GM12878 (cell line): ENCODE measurements around the gene TUBA1A. TPM values are rescaled to one million over a fixed set of nuclear protein-coding genes. Genes with fewer than 3 reads are reported as not detected.

Experiments used
- ATAC-seq: fragments of 200-7000 bp; cut with Tn5 transposase; 3 replicates; pipeline ENCODE4 v1.9.1; 2020; ENCODE audit warnings: mild to moderate bottlenecking, moderate library complexity
- BruUV-seq: library from RNA; stranded (reverse); fragments of 400-500 nt; replicated peaks from 2 replicates; lab custom pipeline; 2021; lab: Mats Ljungman, UMichigan
- CTCF ChIA-PET: fragments of 300-600 bp; sonication (Branson Sonifier 250); formaldehyde crosslinking; extraction: SDS; loops from one replicate; lab custom pipeline; 2021; ENCODE audit warnings: inconsistent platforms; lab: Yijun Ruan, JAX
- POLR2A ChIA-PET: fragments of 350-600 bp; formaldehyde crosslinking; extraction: SDS; loops from one replicate; lab custom pipeline; 2021; ENCODE audit warnings: inconsistent platforms; lab: Charles Lee
- RAD21 ChIA-PET: fragments of 300-600 bp; sonication (Branson Sonifier 250); formaldehyde crosslinking; loops from one replicate; lab custom pipeline; 2023; ENCODE audit warnings: antibody characterized with exemption; ENCODE audit not compliant: unreplicated experiment; lab: Charles Lee
- SMC1A ChIA-PET: fragments of 300-600 bp; sonication (Branson Sonifier 250); formaldehyde crosslinking; loops from one replicate; lab custom pipeline; 2023; ENCODE audit not compliant: unreplicated experiment, uncharacterized antibody; lab: Charles Lee
- DNase-seq: peaks from one replicate; pipeline ENCODE4 v3.0.0-alpha.2; 2011; ENCODE audit warnings: low read depth, low spot score
- FAIRE-seq: peaks from 3 replicates; lab custom pipeline; 2011; peaks lifted over from hg19 to GRCh38; lab: Jason Lieb, UNC
- H2AFZ ChIP-seq: 2 replicates; pipeline ENCODE4 v1.6.0; 2011; ENCODE audit warnings: low read depth, low read length, control low read depth; ENCODE audit not compliant: control insufficient read depth
- H3K27ac ChIP-seq: 2 replicates; pipeline ENCODE4 v1.5.1; 2011; ENCODE audit warnings: control low read depth; ENCODE audit not compliant: control insufficient read depth, insufficient read depth
- H3K27me3 ChIP-seq, 2 experiments: replicated peaks in 1 of 2; 2 replicates each; pipeline versions ENCODE4 v1.6.0 to v1.6.1; 2011; ENCODE audit warnings: low read length in 1 of 2; ENCODE audit not compliant: control insufficient read depth in 2 of 2, insufficient read depth in 2 of 2
- H3K36me3 ChIP-seq, 2 experiments: 2 replicates each; pipeline ENCODE4 v1.5.1; 2011; ENCODE audit warnings: low read length in 1 of 2; ENCODE audit not compliant: control insufficient read depth in 2 of 2, insufficient read depth in 2 of 2
- H3K4me1 ChIP-seq: 2 replicates; pipeline ENCODE4 v1.6.1; 2011; ENCODE audit warnings: mild to moderate bottlenecking, low read length, moderate library complexity, mixed read lengths; ENCODE audit not compliant: control insufficient read depth, insufficient read depth
- H3K4me2 ChIP-seq: 2 replicates; pipeline ENCODE4 v1.6.0; 2011; ENCODE audit warnings: control low read depth; ENCODE audit not compliant: control insufficient read depth, insufficient read depth
- H3K4me3 ChIP-seq: fragments of 200-600 bp; sonication (generic); 2 replicates; pipeline ENCODE4 v1.5.1; 2016
- H3K79me2 ChIP-seq: 2 replicates; pipeline ENCODE4 v1.6.0; 2011; ENCODE audit warnings: low read length; ENCODE audit not compliant: control insufficient read depth, insufficient read depth
- H3K9ac ChIP-seq: 2 replicates; pipeline ENCODE4 v1.8.0; 2011; ENCODE audit warnings: low read length, control low read depth, mixed read lengths; ENCODE audit not compliant: control insufficient read depth, insufficient read depth
- H3K9me3 ChIP-seq: replicated peaks from 3 replicates; pipeline ENCODE4 v1.5.1; 2011; ENCODE audit warnings: mild to moderate bottlenecking, low read length; ENCODE audit not compliant: control insufficient read depth, insufficient read depth
- H4K20me1 ChIP-seq: 2 replicates; pipeline ENCODE4 v1.6.0; 2011; ENCODE audit not compliant: control insufficient read depth, insufficient read depth
- ATF7 ChIP-seq: fragments of 450-650 bp; IDR thresholded peaks from 2 replicates; pipeline ENCODE4 v1.6.1; 2016; ENCODE audit warnings: low read depth, mild to moderate bottlenecking
- BCLAF1 ChIP-seq: fragments of 450-650 bp; IDR thresholded peaks from 2 replicates; pipeline ENCODE4 v1.6.1; 2017; ENCODE audit warnings: antibody characterized with exemption, mild to moderate bottlenecking, moderate library complexity
- BMI1 ChIP-seq: fragments of 450-650 bp; IDR thresholded peaks from 2 replicates; pipeline ENCODE4 v1.6.1; 2016; ENCODE audit warnings: mild to moderate bottlenecking, moderate library complexity, borderline replicate concordance
- BRCA1 ChIP-seq: IDR thresholded peaks from 2 replicates; pipeline ENCODE4 v1.6.1; 2011; ENCODE audit warnings: low read depth, low read length, improper control_type of control experiment
- CREB1 ChIP-seq: IDR thresholded peaks from 2 replicates; pipeline ENCODE4 v1.6.1; 2012; ENCODE audit warnings: low read depth, mild to moderate bottlenecking, inconsistent platforms
- EED ChIP-seq: sonication (generic); IDR thresholded peaks from 2 replicates; pipeline ENCODE4 v1.6.1; 2016; ENCODE audit warnings: antibody characterized with exemption, low read depth
- HCFC1 ChIP-seq: fragments of 150-350 bp; IDR thresholded peaks from 2 replicates; pipeline ENCODE4 v1.6.1; 2014; ENCODE audit warnings: low read length
- KLF5 ChIP-seq: fragments of 450-650 bp; IDR thresholded peaks from 2 replicates; pipeline ENCODE4 v1.6.1; 2014; ENCODE audit warnings: mild to moderate bottlenecking; ENCODE audit not compliant: partially characterized antibody
- RUNX3 ChIP-seq: IDR thresholded peaks from 2 replicates; pipeline ENCODE4 v1.6.1; 2012; ENCODE audit warnings: low read length, inconsistent platforms
- SIN3A ChIP-seq: IDR thresholded peaks from 2 replicates; pipeline ENCODE4 v1.6.1; 2012; ENCODE audit warnings: low read depth, low read length, improper control_type of control experiment
- STAT1 ChIP-seq: fragments of 450-650 bp; conservative IDR thresholded peaks from 2 replicates; pipeline ENCODE4 v1.6.1; 2014; ENCODE audit warnings: antibody characterized with exemption, mild to moderate bottlenecking
- SUPT20H ChIP-seq: IDR thresholded peaks from 2 replicates; pipeline ENCODE4 v1.6.1; 2011; ENCODE audit warnings: low read depth, mild to moderate bottlenecking, low read length, moderate library complexity, borderline replicate concordance; ENCODE audit not compliant: control insufficient read depth
- USF1 ChIP-seq: IDR thresholded peaks from 2 replicates; pipeline ENCODE4 v1.6.1; 2011; ENCODE audit warnings: borderline replicate concordance, low read depth, mild to moderate bottlenecking, moderate library complexity, mixed read lengths, low read length; ENCODE audit not compliant: insufficient read depth; ENCODE audit errors: extremely low read length
- YY1 ChIP-seq: IDR thresholded peaks from 2 replicates; pipeline ENCODE4 v1.6.1; 2011; ENCODE audit warnings: low read depth, mild to moderate bottlenecking, low read length
- ZBTB40 ChIP-seq: fragments of 450-650 bp; IDR thresholded peaks from 2 replicates; pipeline ENCODE4 v1.6.1; 2016; ENCODE audit warnings: mild to moderate bottlenecking, moderate library complexity, borderline replicate concordance
- WGBS: methylation state at CpG from one replicate; pipeline ENCODE4 v1.1.6; 2016; ENCODE audit warnings: low lambda C conversion rate; ENCODE audit not compliant: insufficient replicate concordance, insufficient coverage; ENCODE audit errors: missing lambda C conversion rate; 5-methylcytosine and 5-hydroxymethylcytosine counted together
- in situ Hi-C: fragments of 300-500 bp; cut with MboI; formaldehyde crosslinking; loops from 9 replicates; pipeline ENCODE4 v1.14.3; 2018; ENCODE audit warnings: mixed read lengths
- intact Hi-C: fragments of 100-400 bp; cut with micrococcal nuclease; formaldehyde crosslinking; loops from one replicate; pipeline ENCODE4 v1.14.2; 2022; ENCODE audit not compliant: unreplicated experiment
- polyA plus RNA-seq, 11 experiments: library from polyadenylated mRNA; depleted of rRNA in 4 of 11; unstranded in 6 of 11; stranded (reverse) in 5 of 11; fragments of >200 nt; fragmentation: Nextera tagmentation in 4 of 11; fragmentation: Illumina TruSeq in 1 of 11; extraction: Ambion mirVana in 4 of 11; extraction: Trizol in 1 of 11; gene quantifications; 1 replicate in 1 of 11; 2 replicates in 10 of 11; pipeline versions ENCODE4 v1.2.1 to v1.2.3, GENCODE V29; 2011 to 2016; ENCODE audit warnings: inconsistent platforms in 2 of 11, missing spikeins in 2 of 11, low read depth in 1 of 11
- total RNA-seq, 4 experiments: library from RNA; depleted of rRNA in 3 of 4; stranded (reverse); fragments of >200 nt in 3 of 4; fragmentation: Illumina TruSeq in 1 of 4; extraction: Trizol in 1 of 4; gene quantifications; 2 replicates each; pipeline versions ENCODE4 v1.2.1 to v1.2.3, GENCODE V29; 2013 to 2021

The TUBA1A gene
- total and polyA plus RNA-seq, 10 of the 15 experiments (the other 5 are each of a cell fraction or from before 2014, with no cell fraction given), result 129 to 496 (median 249) TPM

- no peak for TF ChIP-seq RUNX3
- no peak for TF ChIP-seq ZBTB40
- no peak for TF ChIP-seq EED
Observed at GRCh38 chr12:49219417-49220026, 30.6 kb upstream of the TUBA1A start (continued).

- Histone ChIP-seq H3K4me1 (no peaks in the 10 kb centered on the region), H3K79me2 (no peaks in the 10 kb centered on the region), H3K27me3 (no peaks in the 10 kb centered on the region), H3K36me3 (no peaks in the 10 kb centered on the region), H3K9me3 (no peaks in the 10 kb centered on the region), H2AFZ (no peak overlapping the region), H3K4me3 (no peak overlapping the region), H4K20me1 (no peaks in the 10 kb centered on the region), H3K27ac (no peak overlapping the region), H3K4me2 (no peak overlapping the region), H3K9ac (no peak overlapping the region)
- ATAC-seq (no peak), DNase-seq (no peak), FAIRE-seq (no peak)
- intact Hi-C loops (no loop called here), in situ Hi-C loops (no loop called here)
- ChIA-PET RAD21 (no interaction called here), CTCF (interaction anchor here (0.7 kb wide), 1 partner anchor 121 kb away, joined by 3 read pairs; no protein-coding TSS in a partner anchor), POLR2A (no interaction called here), SMC1A (interaction anchor here (0.6 kb wide), 1 partner anchor 19 kb away, joined by 3 read pairs; no protein-coding TSS in a partner anchor)
- 84% methylated on average over 9 of the region's 9 CpGs for WGBS
- no TSS peak for BruUV-seq
- TF ChIP-seq SUPT20H (no peak), USF1 (no peak), CREB1 (no peak), BCLAF1 (no peak), BRCA1 (no peak), KLF5 (no peak), SIN3A (no peak), STAT1 (no peak), HCFC1 (no peak), BMI1 (no peak), ATF7 (no peak), YY1 (no peak)
Observed at GRCh38 chr12:49212572-49212971, 23.7 kb upstream of the TUBA1A start.
